Measurements from ENCODE around the gene SMARCD3.

SMARCD3 gene

DNA sequence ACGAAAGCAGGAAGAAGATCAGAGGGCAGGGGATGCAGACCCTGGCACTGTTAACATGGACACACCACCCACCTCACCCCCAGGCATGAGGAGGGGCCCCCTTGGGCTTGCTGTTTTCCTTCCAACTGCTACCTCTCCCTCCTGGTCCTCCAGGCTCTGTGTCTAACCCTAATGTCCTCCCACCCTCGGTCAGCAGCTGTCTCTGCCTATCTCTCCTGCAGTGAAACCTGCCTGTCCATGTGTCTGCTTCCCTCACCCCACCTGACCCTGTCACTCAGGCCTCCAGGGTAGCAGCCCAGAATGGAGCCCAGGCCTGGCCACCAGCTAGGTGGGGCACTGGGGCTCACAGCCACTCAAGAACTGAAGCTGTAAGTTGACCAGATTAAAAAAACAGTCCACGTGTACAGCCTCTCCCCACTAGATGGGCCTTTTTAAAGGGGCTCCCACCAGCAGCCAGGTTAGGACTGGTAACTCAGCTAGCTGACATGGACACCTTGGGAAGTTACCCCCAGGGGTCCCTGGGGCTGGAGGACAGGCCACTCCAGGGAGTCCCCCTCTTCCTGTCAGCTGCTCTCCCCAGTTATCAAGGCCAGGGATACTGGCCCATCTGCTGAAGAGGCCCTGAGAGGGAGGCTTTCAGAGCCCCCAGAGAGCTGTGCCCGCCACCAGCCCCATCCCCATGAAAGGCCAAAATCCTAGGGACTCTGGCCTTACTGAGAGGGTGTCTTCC is 1.5 kb downstream of the SMARCD3 start:
- peak; percentile 29 for DNase-seq

DNA sequence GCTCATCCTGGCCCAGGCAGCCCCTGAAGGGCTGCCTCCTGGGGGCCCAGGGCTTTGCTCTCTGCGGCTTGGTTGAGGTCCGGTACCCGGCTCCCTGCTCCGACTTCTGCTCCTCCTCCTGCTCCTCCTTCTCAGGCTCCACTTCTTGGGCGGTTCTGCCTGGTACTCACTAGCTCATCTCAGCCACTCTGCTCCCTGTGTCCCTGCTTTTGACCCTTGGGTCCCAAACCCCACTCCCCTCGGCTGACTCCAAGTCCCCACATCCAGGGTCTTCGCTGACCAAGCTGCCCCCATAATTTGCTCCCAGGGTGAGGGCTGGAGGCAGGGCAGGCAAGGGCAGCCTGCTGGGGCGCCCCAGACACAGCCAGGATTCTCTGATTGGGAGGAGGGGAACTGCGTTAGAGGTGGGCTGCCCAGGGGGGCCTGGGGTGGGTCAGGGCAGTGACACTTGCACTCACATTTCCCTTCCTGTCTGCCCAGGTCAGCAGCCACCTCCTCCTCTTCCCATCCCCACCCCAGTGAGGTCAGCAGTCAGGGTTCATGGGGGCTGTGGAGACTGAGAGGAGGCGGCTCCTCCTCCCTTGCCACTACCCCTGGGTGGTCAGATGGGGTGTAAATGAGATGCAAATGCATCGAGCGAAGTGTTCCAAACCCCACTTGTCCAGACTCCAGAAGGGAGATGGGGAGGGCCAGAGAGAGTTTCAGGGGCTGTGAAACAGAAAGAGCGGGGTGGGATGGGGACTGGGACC is 2.2 kb downstream of the SMARCD3 start:
- DNase-seq: no peak

DNA sequence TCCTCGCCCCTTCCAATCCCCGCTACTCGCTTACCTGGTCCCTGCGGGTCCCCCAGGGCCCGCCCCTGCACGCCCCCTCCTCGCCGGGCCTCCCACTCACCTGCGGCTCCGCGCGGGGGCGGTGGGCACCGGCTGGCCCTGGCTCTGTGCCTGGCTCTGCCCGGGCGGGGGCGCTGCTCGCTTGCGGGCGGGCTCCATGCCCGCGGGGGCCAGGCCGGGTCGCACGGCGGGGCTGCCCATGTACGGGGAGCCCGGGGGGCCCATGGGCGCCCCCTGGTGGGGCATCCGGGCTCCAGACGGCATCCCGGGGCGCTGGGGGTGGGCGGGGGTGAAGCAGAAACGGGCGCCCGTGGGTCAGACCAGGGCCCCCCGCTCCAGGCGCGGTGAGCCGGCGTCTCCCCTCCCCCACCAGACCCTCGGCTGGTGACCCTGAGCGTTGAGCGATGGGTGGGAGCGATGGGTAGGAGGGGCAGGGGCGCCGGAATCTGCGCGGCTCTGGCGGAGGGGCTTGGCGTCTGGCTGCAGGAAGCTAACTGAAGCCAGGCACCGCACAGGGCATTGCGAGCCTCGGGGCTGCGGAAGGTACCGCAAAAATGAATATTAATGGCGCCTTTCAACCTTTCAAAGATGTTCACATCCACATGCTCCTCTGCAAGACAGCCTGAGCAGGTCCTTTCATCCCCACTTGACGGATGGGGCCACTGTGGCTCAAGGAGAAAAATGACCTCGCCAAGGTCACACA is 3.0 kb downstream of the SMARCD3 start:
- peak; percentile 75 for DNase-seq

DNA sequence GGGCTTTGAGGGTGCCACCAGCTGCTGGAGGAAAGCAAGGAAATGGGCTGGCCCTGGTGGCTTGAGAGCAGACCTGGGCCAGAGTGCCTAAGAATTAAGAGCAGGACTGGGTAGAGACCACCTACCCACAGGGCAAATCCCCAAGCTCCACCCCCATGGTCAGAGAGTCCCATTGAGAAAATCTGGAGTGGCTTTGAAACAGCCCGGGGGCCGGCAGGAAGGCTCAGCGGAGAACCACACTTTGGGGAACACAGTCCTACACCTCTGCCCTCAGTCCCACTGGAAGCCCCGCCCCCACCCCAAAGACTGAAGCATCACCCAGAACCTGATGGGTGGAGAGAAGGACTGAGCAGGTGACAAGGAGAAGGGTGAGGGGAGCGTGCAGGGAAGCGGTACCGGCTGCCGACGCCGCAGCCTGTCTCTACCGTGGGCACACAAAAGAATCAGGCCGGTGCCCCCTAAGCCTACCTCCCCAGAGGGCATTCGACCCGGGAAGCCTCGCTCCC is 3.6 kb downstream of the SMARCD3 start:
- DNase-seq: peak; percentile 59

DNA sequence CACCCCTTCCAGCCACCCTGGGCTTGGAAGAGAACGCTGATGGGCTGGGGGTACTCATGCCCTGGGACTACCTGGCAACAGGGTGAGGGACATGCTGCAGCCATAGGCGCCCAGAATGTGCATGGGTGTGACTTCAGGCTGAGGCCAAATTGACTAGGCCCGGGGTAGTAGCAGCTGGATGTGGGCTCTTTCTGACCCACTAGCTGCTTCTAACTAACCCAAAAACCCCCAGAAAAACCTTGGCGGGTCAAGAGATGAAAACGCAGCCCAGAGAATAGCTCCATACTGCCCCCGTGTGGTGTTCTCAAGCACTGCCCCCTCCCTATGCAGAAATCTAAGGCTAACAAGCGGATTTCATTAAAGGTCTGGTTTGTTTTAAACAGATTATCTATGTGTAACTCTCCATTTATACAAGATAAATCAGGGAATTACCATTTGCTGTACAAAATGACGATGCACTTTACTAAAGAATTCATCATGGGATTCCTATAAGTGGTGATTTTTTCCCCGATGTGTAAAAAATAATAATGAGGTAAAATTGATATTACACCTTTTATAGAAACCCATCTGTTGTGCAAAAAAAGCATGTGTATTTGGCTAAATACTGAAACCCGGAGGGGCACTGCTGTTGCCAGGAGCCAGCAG is 4.2 kb downstream of the SMARCD3 start:
- peak; percentile 77 for DNase-seq

DNA sequence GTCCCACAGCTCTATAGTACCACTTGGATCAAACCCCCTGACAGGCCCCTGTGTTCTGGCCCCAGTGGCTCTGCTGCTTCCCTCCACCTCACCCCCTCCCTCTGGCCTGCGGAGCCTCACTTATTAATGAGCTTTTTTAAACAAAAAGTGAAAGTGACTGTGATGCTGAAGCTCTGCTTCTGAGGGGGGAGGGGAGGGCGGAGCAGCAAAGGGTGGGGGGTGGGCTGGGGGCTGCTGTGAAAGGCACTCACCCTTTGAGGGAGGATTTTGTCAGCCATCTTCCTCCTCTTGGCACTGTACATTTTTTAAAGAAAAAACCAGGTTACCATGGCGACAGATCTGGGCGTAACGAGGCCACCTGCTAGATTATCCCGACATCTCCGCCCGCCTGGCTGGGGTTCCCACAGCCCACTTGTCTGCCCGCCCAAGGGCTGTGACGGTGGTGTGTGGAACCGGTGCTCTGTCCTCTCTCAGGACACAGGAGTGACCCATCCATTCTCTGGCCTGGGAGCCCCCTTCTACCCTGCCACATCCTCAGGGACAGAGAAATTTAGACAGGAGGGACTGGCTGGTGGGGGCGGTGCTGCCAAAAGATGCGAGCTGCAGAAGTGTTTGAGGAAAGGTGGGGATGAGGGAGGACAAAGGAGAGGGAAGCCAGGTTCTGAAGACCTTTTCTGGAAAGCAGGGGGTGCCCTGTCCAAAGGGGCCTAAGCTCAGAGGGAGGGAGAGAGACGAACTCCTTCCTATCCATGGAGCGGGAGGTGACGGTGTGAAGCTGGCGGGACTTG is 4.9 kb downstream of the SMARCD3 start:
- peak; percentile 91 for DNase-seq

DNA sequence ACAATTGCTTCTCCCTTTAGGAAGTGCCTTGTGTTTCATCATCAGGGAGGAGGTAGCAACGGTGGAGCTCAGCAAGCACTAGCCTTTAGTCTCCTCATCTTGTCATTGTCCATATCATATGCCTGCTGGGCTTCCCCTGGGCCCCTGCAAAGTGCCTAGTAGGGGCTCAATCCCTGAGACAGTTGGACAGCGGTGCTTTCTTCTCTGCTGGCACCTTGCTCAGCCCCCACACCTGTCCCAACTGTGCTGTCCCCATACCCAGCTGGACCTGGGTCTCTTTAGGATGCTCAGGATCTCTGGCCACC is 5.5 kb downstream of the SMARCD3 start:
- DNase-seq: peak; percentile 63

DNA sequence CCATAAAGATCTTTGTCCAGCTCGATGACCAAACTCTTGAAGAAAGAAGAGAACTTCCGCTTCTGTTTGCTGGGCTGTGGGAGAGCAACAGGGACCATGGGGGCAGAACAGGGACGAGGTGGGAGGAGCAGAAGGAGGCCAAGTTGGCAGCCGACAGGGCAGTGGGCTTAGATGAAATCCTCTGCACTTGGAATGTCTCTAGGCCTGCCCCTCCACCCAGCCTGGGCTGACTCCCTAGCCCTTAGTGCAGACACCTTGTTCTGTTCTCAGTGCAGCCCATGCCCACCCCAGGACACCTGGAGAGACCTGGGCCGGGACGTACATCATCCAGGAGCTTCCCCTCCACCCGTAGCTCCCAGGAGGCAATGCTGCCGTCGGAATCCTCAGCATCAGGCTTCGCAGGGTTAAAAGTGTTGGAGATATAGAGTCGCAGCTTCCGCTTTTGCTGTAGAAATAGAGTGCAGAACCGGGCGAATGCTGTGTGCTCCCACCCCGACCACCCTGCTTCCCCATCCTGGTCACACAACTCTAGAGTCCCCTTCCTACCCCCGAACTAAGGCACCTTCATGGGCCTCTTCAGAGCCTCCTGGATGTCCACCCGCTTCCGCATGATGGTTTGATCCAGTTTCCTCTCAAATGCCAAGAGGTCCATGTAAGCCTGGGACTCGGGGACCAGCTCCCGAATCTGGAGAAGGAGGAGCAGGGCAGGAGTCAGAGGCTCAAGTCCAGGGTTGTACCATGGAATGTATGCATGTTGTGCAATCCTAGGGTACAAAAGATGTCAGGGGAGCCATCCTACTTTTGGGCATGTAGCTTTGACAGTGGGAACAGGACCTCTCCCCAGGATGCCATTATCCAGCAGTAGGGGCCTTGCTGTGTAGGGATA is 6.1 kb downstream of the SMARCD3 start:
- DNase-seq: peak; percentile 53

DNA sequence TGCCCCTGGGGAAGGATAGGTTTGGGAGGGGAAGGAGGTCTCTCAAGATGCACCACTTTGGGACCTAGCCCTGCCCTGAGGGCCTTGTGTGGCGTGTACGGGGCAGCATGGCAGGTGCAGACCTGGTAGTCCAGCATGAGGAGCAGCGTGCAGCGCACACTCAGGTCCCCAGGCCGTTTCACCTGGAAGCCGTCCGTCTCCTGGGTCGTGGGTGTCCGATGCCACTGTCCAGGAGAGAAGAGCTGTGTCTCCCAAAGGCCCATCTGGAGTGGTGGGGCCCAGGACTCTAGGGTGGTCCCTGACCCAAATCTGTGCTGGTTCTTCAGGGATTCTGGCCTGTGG is 6.8 kb downstream of the SMARCD3 start:
- no peak for DNase-seq

DNA sequence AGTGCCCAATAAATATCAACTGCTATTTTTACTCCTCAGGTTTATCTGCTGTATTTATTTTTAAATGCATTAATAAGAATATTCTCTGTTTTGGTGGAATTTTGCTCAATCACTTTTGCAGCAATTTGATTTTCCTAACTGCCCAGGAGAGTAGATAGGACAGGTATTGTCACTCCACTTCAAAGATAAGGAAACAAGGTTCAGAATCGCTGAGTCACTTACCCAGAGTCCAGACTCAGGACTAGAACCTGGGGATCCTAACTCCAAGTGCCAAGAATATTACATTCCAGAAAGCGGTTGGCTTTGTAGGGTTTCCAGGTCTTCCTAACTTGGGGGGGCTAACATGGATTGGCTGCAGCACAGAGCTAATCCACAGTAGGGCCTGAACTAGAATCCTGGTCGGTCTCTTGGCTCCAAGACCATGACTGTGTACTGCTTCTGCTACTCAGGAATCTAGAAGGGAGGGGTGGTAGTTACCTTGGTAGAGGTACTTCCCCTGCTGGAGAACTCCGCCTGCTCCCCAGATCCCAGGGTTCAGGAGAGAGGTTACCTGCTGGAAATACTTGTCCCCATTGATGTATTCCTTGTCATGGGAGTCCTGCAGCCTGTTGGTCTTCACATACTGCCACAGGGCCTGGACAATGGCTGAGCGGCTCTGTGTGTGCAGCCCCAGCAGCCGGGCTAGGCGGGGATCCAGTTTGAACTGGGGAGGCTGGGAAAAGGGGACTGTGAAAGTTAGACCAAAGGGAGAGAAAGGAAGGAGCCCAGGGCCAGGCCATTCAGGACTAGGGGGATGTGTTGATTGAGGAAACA is 7.3 kb downstream of the SMARCD3 start:
- peak; percentile 52 for DNase-seq

DNA sequence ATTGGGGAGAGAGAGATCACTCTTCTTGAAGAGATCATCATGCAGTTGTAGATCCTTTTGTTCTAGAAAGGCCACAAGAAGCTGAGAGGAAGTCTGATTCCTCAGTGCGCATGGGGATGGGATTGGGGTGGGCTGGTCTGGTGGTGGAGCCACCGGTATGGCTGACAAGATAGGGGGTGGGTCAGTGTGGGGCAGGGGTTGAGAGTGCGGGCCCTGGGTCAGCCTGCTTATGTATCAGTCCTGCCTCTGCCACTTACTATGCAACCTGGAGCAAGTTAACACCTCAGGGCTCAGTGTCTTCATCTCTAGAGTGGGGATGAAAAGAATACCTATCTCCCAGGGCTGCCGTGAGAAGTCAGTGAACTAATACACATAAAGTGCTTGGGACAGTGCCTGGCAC is 8.0 kb downstream of the SMARCD3 start:
- DNase-seq: no peak

DNA sequence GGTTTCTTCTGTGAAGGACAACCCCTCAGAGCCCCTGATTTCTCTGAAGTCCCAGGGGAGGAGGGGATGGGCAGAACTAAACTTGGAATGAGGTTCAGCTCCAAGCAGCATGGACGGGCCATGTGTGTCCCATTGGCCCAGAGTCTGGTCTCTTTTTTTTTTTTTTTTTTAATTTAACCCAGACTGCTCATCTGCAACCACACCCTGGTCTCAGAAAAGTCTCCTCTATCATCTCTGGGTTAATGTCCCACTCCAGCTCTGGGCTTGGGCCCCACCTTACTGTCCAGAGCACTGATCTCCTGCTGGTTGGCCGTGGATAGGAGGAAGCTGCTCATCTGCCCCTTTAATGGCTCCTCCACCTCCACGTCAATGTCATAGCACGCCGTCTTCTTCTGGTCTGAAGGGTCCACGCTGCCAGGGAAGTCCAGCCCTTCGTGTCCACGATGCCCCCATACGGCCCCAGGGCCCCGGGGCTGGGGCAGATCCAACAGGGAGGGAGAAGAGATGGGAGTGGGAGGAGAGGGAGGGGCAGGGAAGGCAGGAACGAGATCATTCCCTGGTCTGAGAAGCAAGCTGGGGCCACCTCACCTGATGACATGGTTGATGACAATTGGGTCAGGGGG is 8.5 kb downstream of the SMARCD3 start:
- no peak for DNase-seq

DNA sequence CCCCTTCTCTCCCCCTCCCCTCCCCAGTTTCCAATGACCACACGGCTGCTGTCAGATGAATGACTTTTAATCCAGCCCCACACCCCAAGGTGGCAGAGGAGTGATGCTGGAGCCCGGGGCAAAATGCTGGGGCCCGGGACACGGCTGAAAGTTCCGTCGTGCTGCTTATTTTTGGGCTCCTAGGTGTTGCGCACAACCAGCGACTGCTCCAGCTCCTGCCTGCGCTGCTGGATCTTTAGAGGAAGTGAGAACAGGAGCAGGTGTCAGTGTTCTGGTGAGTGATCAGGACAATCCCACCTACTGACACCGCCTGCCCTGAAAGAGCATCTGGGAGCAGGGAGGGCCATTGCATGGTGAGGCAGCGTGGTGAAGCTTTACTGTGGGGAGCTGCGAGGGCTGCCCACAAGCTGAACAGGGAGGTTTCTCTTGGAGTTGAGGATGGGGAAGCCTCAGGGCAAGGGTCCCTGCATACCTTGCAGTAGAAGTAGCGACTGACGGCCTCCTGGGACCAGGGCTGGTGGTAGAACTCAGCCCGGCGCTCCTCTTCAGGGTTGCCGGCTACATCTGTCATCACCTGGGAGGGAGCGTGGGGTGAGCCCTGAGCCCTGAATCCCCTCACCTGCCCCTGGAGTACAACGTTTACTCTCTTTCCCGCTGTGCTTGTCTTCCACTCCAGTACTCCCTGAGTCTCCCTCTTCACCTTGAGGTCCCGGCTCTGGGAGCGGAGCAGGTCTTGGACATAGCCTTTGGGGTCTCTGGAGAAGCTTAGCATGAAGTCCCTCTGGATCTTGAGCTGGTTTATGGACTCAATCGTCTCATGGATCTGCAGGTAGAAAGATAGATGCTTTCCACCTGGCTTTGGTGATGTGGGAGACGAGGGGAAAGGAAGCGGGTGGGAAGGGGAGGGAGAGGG is 9.3 kb downstream of the SMARCD3 start:
- DNase-seq: no peak

DNA sequence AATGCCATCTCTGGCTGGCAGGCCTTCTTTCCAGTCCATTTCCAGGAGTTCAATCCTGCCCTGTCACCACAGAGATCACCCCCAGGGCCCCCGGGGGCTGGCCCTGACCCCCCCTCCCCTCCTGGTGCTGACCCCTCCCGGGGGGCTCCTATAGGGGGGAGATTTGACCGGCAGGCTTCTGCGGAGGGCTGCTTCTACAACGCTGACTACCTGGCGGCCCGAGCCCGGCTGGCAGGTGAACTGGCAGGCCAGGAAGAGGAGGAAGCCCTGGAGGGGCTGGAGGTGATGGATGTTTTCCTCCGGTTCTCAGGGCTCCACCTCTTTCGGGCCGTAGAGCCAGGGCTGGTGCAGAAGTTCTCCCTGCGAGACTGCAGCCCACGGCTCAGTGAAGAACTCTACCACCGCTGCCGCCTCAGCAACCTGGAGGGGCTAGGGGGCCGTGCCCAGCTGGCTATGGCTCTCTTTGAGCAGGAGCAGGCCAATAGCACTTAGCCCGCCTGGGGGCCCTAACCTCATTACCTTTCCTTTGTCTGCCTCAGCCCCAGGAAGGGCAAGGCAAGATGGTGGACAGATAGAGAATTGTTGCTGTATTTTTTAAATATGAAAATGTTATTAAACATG is 10.2 kb downstream of the SMARCD3 start:
- no peak for DNase-seq

DNA sequence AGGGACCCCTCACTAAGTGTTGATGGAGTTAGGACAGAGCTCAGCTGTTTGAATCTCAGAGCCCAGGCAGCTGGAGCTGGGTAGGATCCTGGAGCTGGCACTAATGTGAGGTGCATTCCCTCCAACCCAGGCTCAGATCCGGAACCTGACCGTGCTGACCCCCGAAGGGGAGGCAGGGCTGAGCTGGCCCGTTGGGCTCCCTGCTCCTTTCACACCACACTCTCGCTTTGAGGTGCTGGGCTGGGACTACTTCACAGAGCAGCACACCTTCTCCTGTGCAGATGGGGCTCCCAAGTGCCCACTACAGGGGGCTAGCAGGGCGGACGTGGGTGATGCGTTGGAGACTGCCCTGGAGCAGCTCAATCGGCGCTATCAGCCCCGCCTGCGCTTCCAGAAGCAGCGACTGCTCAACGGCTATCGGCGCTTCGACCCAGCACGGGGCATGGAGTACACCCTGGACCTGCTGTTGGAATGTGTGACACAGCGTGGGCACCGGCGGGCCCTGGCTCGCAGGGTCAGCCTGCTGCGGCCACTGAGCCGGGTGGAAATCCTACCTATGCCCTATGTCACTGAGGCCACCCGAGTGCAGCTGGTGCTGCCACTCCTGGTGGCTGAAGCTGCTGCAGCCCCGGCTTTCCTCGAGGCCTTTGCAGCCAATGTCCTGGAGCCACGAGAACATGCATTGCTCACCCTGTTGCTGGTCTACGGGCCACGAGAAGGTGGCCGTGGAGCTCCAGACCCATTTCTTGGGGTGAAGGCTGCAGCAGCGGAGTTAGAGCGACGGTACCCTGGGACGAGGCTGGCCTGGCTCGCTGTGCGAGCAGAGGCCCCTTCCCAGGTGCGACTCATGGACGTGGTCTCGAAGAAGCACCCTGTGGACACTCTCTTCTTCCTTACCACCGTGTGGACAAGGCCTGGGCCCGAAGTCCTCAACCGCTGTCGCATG is 11.0 kb downstream of the SMARCD3 start:
- DNase-seq: no peak

DNA sequence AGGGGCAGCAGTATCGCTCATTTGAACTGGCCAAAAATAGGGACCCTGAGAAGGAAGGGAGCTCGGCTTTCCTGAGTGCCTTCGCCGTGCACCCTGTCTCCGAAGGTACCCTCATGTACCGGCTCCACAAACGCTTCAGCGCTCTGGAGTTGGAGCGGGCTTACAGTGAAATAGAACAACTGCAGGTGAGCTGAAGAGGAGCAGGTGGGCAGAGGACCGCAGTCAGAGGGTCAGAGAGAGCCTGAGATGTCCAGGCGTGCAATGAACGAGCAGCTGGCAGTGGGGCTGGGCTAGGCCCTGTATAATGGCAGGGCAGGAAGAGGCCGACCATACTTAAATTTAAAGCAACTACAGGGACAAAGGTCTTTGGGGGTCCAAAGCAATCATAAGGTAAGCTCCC is 12.1 kb downstream of the SMARCD3 start:
- DNase-seq: no peak

DNA sequence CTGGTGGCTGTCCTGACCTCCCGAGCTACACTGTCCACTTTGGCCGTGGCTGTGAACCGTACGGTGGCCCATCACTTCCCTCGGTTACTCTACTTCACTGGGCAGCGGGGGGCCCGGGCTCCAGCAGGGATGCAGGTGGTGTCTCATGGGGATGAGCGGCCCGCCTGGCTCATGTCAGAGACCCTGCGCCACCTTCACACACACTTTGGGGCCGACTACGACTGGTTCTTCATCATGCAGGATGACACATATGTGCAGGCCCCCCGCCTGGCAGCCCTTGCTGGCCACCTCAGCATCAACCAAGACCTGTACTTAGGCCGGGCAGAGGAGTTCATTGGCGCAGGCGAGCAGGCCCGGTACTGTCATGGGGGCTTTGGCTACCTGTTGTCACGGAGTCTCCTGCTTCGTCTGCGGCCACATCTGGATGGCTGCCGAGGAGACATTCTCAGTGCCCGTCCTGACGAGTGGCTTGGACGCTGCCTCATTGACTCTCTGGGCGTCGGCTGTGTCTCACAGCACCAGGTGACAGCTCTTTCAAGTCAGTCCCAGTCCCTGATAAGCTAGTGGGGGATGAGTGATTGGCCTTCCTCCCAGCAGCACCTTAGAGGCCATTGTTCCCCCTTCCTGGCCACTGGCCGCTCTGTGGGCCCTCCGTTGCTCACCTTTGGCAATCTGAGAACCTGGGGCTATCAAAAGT is 13.3 kb downstream of the SMARCD3 start:
- no peak for DNase-seq

Measured in DMS53 (cell line).